GM19238 (cell line): Measurements from ENCODE around the gene ZNF724.
"Not testable (repeated sequence)": the region's sequence is repeated elsewhere in the genome, so short reads cannot be mapped to it uniquely, and the experiment has no call there.

ENCODE experiments used
- DNase-seq: peaks from one replicate; pipeline ENCODE4 v3.0.0; 2011; ENCODE audit warnings: low spot score; ENCODE audit not compliant: insufficient read length

The ZNF724 gene

GRCh38 chr19:23253256-23253655, 3.1 kb upstream of the ZNF724 start:
- DNase-seq = not testable (repeated sequence)

GRCh38 chr19:23241419-23241818, 8.8 kb downstream of the ZNF724 start:
- no peak for DNase-seq

- DNase-seq = no peak
Measured at GRCh38 chr19:23222998-23223652, 27.1 kb downstream of the ZNF724 start.

- no peak for DNase-seq
Measured at GRCh38 chr19:23203841-23204344, 46.3 kb downstream of the ZNF724 start.

GRCh38 chr19:23190341-23190740, 59.9 kb downstream of the ZNF724 start:
- no peak for DNase-seq

- no peak for DNase-seq
Measured at GRCh38 chr19:23183251-23183650, 66.9 kb downstream of the ZNF724 start.
